ENCODE measurements around the gene EIF1AY.

EIF1AY gene

DNA sequence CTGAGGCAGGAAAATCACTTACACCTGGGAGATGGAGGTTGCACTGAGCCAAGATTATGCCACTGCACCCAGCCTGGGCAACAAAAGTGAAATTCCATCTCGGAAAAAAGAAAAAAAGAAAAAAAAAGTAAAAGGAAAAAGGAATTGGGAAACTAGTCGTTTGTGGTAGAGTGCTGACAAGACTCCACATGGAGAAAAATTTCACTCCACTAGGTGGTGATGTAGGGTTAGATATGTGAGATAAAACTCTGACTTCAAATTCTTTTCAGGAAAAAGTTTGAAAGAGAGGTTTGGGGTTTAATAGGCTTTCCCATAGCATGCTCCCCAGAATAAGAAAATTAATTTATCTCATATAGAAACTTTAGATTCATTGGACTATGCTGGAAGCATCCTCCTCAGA is 16.9 kb upstream of the EIF1AY start:
- H3K4me1 ChIP-seq (ENCODE audit: control insufficient read depth in 5 of 5, insufficient read depth in 5 of 5, low read length in 5 of 5) = no peaks in the 10 kb centered on the region
- no peaks in the 10 kb centered on the region for H3K9me3 ChIP-seq (ENCODE audit: control insufficient read depth in 5 of 5, low read length in 5 of 5)
- H3K4me3 ChIP-seq (ENCODE audit: low read depth in 1 of 5, low read length in 5 of 5) = no peak overlapping the region
- no peak overlapping the region for H3K9ac ChIP-seq (ENCODE audit: low read length in 5 of 5)
- no peaks in the 10 kb centered on the region for H3K36me3 ChIP-seq (ENCODE audit: control insufficient read depth in 5 of 5, insufficient read depth in 5 of 5, low read length in 5 of 5)
- no peaks in the 10 kb centered on the region for H3K27me3 ChIP-seq (ENCODE audit: control insufficient read depth in 5 of 5, insufficient read depth in 4 of 5, low read length in 5 of 5)
- H3K27ac ChIP-seq (ENCODE audit: low read depth, low read length) = no peak overlapping the region

DNA sequence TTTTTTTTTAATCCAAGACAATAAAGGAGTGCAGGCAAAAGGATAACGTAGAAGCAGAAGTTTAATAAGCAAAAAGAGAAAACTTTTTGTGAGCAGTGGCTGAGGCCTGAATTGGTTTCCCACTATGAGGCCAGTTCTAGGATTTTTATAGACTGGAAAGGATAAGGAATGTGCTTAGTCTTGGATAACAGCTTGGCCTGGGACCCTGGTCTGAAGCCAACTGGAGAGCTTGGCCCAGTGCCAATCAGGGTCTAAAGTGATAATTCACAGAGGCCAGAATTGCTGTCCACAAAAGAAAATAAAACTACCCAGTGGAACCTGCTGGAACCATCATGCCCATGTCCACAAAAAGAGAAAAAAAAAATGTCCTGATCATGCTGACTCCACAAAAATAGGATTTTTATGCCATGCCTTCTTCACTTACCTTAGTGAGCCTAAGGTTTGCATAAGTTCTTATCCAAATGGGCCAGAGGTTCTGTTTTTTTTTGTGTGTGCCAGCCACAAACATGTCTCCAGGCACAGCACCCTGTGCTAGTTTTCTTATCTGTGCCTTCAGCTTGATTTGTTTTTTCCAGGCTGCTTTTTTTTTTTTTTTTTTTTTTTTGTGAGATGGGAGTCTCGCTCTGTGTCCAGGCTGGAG is 15.6 kb upstream of the EIF1AY start:
- H3K27me3 ChIP-seq (ENCODE audit: control insufficient read depth in 5 of 5, insufficient read depth in 4 of 5, low read length in 5 of 5) = no peaks in the 10 kb centered on the region
- no peak overlapping the region for H3K4me3 ChIP-seq (ENCODE audit: low read depth in 1 of 5, low read length in 5 of 5)
- no peaks in the 10 kb centered on the region for H3K9me3 ChIP-seq (ENCODE audit: control insufficient read depth in 5 of 5, low read length in 5 of 5)
- H3K9ac ChIP-seq (ENCODE audit: low read length in 5 of 5) = no peak overlapping the region
- H3K36me3 ChIP-seq (ENCODE audit: control insufficient read depth in 5 of 5, insufficient read depth in 5 of 5, low read length in 5 of 5) = no peaks in the 10 kb centered on the region
- no peak overlapping the region for H3K27ac ChIP-seq (ENCODE audit: low read depth, low read length)
- H3K4me1 ChIP-seq (ENCODE audit: control insufficient read depth in 5 of 5, insufficient read depth in 5 of 5, low read length in 5 of 5) = no peaks in the 10 kb centered on the region

DNA sequence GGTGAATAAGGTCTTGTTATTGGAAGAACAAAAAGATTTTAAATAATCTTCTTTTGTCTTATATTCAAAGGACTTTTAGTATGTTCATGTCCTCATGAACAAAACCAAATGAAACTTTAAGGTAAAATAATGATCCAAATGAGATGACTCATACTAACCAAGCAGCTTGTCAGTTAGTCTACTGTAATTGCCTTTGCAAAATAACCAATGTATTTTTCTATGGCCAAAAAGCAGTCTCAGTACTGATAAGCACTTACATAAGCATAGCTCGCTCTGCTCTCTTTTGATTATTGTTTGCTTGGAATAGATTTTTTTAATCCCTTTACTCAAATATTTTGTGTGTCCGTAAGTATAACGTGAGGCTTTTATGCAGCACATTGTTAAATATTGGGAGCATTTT is 4.3 kb upstream of the EIF1AY start:
- no peaks in the 10 kb centered on the region for H3K36me3 ChIP-seq (ENCODE audit: control insufficient read depth in 5 of 5, insufficient read depth in 5 of 5, low read length in 5 of 5)
- H3K27ac ChIP-seq (ENCODE audit: low read depth, low read length) = no peak overlapping the region
- no peaks in the 10 kb centered on the region for H3K27me3 ChIP-seq (ENCODE audit: control insufficient read depth in 5 of 5, insufficient read depth in 4 of 5, low read length in 5 of 5)
- H3K4me3 ChIP-seq (ENCODE audit: low read depth in 1 of 5, low read length in 5 of 5) = no peak overlapping the region
- H3K4me1 ChIP-seq (ENCODE audit: control insufficient read depth in 5 of 5, insufficient read depth in 5 of 5, low read length in 5 of 5) = no peaks in the 10 kb centered on the region
- H3K9me3 ChIP-seq (ENCODE audit: control insufficient read depth in 5 of 5, low read length in 5 of 5) = no peaks in the 10 kb centered on the region
- H3K9ac ChIP-seq (ENCODE audit: low read length in 5 of 5) = no peak overlapping the region

DNA sequence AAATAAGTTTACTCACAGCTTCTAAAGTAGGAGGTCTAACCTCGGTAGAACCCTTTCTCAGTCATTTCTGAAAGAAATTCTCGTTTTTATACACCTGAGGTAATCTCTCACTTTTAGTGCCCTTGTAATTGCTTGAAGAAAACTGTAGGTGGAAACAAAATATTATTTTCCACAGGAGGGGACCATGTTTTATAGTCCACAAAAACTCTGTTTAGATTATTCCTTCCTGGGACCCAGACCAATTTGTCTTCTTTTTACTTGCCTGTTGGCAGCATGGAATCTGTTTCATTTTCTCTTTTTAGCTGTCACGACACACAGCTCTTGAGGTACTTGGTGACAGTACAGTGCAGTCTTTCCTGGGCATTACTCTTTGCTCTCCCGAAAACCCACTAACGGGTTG is 930 bp downstream of the EIF1AY start:
- no peaks in the 10 kb centered on the region for H3K27me3 ChIP-seq (ENCODE audit: control insufficient read depth in 5 of 5, insufficient read depth in 4 of 5, low read length in 5 of 5)
- no peaks in the 10 kb centered on the region for H3K4me1 ChIP-seq (ENCODE audit: control insufficient read depth in 5 of 5, insufficient read depth in 5 of 5, low read length in 5 of 5)
- no peaks in the 10 kb centered on the region for H3K36me3 ChIP-seq (ENCODE audit: control insufficient read depth in 5 of 5, insufficient read depth in 5 of 5, low read length in 5 of 5)
- no peak overlapping the region for H3K4me3 ChIP-seq (ENCODE audit: low read depth in 1 of 5, low read length in 5 of 5)
- H3K9ac ChIP-seq (ENCODE audit: low read length in 5 of 5) = no peak overlapping the region
- no peak overlapping the region for H3K27ac ChIP-seq (ENCODE audit: low read depth, low read length)
- H3K9me3 ChIP-seq (ENCODE audit: control insufficient read depth in 5 of 5, low read length in 5 of 5) = no peaks in the 10 kb centered on the region

DNA sequence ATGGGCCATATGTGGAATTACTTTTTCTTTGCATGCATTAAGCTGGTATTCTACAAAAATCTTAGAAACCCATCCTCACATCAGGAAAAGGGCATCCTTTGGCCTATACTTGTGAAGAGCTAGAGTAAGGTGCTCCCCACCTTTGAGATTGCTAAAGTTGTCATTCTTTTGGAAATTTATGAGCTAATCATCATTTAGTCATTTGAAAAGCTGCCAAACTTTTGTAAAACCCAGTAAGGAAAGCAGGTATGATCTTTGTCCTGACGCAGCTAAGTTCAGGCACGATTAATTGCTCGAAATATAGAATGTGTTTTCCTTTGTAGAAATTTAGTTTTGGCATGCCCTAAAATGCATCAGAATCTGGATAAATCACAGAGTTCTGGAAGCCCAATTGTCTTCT is 2.6 kb downstream of the EIF1AY start:
- no peak overlapping the region for H3K27ac ChIP-seq (ENCODE audit: low read depth, low read length)
- no peaks in the 10 kb centered on the region for H3K36me3 ChIP-seq (ENCODE audit: control insufficient read depth in 5 of 5, insufficient read depth in 5 of 5, low read length in 5 of 5)
- no peaks in the 10 kb centered on the region for H3K27me3 ChIP-seq (ENCODE audit: control insufficient read depth in 5 of 5, insufficient read depth in 4 of 5, low read length in 5 of 5)
- no peak overlapping the region for H3K4me3 ChIP-seq (ENCODE audit: low read depth in 1 of 5, low read length in 5 of 5)
- H3K9me3 ChIP-seq (ENCODE audit: control insufficient read depth in 5 of 5, low read length in 5 of 5) = no peaks in the 10 kb centered on the region
- H3K4me1 ChIP-seq (ENCODE audit: control insufficient read depth in 5 of 5, insufficient read depth in 5 of 5, low read length in 5 of 5) = no peaks in the 10 kb centered on the region
- no peak overlapping the region for H3K9ac ChIP-seq (ENCODE audit: low read length in 5 of 5)

DNA sequence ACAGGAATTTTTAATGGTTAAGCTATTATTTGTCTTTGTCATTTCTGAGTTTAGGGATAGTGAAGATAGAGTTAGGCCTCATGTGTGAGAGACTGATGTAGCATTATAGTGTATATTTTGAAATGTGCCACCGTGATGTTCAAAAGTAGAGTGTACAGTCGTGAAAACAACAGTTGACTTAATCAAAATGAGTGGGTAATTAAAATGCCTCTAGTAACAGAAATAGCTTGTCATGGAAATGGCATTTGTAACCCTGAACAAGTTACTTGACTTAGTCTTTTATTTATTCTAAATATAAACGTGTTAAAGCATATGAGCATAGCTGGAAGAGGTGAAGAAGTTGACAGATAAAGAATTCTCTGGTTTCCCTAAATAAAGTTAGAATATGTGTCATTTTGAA is 6.1 kb downstream of the EIF1AY start:
- H3K27me3 ChIP-seq (ENCODE audit: control insufficient read depth in 5 of 5, insufficient read depth in 4 of 5, low read length in 5 of 5) = no peaks in the 10 kb centered on the region

DNA sequence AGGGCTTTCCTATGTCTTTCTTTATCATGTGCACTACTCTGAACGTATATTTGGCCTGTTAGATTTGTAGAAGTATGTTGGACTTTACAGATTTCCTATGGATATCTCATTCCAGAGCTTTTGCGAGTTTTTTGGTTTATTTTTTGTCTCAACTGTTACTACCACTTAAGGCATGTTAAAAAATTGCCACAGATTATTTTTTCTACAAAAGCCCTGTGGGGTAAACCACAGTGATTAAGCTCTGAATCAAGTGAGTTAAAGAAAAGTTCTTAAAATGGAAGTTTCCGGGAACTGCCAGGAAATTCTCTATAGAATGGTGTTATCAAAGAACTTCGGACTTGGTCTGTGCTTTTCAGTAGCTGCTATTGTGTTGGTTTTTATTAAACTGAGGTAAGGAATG is 10.6 kb downstream of the EIF1AY start:
- Histone ChIP-seq H3K9me3 (ENCODE audit: control insufficient read depth in 5 of 5, low read length in 5 of 5) (no peaks in the 10 kb centered on the region), H3K27ac (ENCODE audit: low read depth, low read length) (no peak overlapping the region), H3K4me3 (ENCODE audit: low read depth in 1 of 5, low read length in 5 of 5) (no peak overlapping the region), H3K4me1 (ENCODE audit: control insufficient read depth in 5 of 5, insufficient read depth in 5 of 5, low read length in 5 of 5) (no peaks in the 10 kb centered on the region), H3K27me3 (ENCODE audit: control insufficient read depth in 5 of 5, insufficient read depth in 4 of 5, low read length in 5 of 5) (no peaks in the 10 kb centered on the region), H3K9ac (ENCODE audit: low read length in 5 of 5) (no peak overlapping the region), H3K36me3 (ENCODE audit: control insufficient read depth in 5 of 5, insufficient read depth in 5 of 5, low read length in 5 of 5) (no peaks in the 10 kb centered on the region)

More for the DNA sequence above, 6.1 kb downstream of the EIF1AY start:
- Histone ChIP-seq H3K9me3 (ENCODE audit: control insufficient read depth in 5 of 5, low read length in 5 of 5) (no peaks in the 10 kb centered on the region), H3K9ac (ENCODE audit: low read length in 5 of 5) (no peak overlapping the region), H3K27ac (ENCODE audit: low read depth, low read length) (no peak overlapping the region), H3K4me3 (ENCODE audit: low read depth in 1 of 5, low read length in 5 of 5) (no peak overlapping the region), H3K36me3 (ENCODE audit: control insufficient read depth in 5 of 5, insufficient read depth in 5 of 5, low read length in 5 of 5) (no peaks in the 10 kb centered on the region), H3K4me1 (ENCODE audit: control insufficient read depth in 5 of 5, insufficient read depth in 5 of 5, low read length in 5 of 5) (no peaks in the 10 kb centered on the region)

All from subcutaneous abdominal adipose tissue (tissue), 5 donors.